WERI-Rb-1 (cell line): ENCODE measurements around the gene TENM4.

ENCODE experiments used
- DNase-seq: peaks from one replicate; pipeline ENCODE4 v3.0.0-alpha.2; 2020
- H3K27ac ChIP-seq: fragments of 250-450 bp; sonication (Bioruptor Pico); 2 replicates; pipeline ENCODE4 v1.5.1; 2020; ENCODE audit warnings: mild to moderate bottlenecking, moderate library complexity
- H3K27me3 ChIP-seq: fragments of 250-450 bp; sonication (Bioruptor Pico); 2 replicates; pipeline ENCODE4 v1.5.1; 2021; ENCODE audit warnings: mild to moderate bottlenecking, low read depth, moderate library complexity; ENCODE audit not compliant: insufficient read depth, severe bottlenecking
- H3K36me3 ChIP-seq: fragments of 250-450 bp; sonication (Bioruptor Pico); 2 replicates; pipeline ENCODE4 v1.5.1; 2020; ENCODE audit warnings: mild to moderate bottlenecking, moderate library complexity
- H3K4me3 ChIP-seq: 2 replicates; pipeline ENCODE4 v1.5.1; 2011; ENCODE audit warnings: low read depth, mild to moderate bottlenecking, control low read depth, low read length
- H3K9me3 ChIP-seq: fragments of 250-450 bp; sonication (Bioruptor Pico); 2 replicates; pipeline ENCODE4 v1.5.1; 2021; ENCODE audit warnings: mild to moderate bottlenecking, moderate library complexity; ENCODE audit not compliant: severe bottlenecking
- TF ChIP-seq, protein P1 (sequence below): IDR thresholded peaks from 2 replicates; pipeline ENCODE4 v1.5.1; 2011; ENCODE audit warnings: low read depth, mild to moderate bottlenecking, control low read depth, inconsistent platforms, low read length

The TENM4 gene

DNA sequence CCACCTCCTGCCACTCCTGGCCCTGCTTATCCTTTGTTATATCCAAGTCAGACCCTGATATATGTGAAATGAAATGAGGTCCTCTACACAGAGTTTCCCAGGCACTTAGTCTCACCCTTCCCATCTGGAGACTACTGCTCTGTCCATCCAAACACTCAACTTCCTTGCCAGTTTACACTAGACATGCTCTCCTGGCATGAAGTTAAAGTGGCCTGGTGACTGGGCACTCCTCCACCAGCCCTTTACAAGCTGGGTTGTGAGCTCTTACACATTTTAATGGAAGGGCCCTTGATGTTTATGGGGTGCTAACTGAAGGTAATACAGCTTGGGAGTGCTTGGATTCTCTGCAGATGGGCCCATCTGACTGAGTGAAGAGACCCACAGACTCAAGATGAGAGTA is 650.0 kb downstream of the TENM4 start:
- no peaks in the 10 kb centered on the region for H3K27me3 ChIP-seq
- TF ChIP-seq, protein P1, sequence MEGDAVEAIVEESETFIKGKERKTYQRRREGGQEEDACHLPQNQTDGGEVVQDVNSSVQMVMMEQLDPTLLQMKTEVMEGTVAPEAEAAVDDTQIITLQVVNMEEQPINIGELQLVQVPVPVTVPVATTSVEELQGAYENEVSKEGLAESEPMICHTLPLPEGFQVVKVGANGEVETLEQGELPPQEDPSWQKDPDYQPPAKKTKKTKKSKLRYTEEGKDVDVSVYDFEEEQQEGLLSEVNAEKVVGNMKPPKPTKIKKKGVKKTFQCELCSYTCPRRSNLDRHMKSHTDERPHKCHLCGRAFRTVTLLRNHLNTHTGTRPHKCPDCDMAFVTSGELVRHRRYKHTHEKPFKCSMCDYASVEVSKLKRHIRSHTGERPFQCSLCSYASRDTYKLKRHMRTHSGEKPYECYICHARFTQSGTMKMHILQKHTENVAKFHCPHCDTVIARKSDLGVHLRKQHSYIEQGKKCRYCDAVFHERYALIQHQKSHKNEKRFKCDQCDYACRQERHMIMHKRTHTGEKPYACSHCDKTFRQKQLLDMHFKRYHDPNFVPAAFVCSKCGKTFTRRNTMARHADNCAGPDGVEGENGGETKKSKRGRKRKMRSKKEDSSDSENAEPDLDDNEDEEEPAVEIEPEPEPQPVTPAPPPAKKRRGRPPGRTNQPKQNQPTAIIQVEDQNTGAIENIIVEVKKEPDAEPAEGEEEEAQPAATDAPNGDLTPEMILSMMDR, result no peak
- DNase-seq, result no peak
- no peak overlapping the region for H3K4me3 ChIP-seq
- no peak overlapping the region for H3K27ac ChIP-seq
- no peaks in the 10 kb centered on the region for H3K9me3 ChIP-seq
- no peaks in the 10 kb centered on the region for H3K36me3 ChIP-seq

DNA sequence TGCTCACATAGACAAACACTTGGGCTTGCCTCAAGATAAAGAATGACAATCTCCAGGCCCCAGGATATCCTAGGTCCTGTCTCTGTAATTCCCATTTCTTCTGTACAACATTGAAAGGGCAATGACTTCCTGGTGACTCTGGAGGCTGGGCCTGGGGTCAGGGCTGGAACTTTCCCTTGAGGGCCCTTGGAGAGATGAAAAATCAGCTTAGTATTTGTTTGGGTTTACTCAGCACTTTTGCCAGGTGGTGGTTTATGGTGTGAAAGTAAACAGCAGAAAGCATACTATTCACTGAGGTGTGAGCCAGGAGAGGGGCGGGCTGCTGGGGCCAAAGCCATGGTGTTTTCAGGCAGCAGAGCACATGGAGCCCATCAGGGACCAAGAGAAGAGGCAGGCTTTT is 651.5 kb downstream of the TENM4 start:
- no peaks in the 10 kb centered on the region for H3K27me3 ChIP-seq
- TF ChIP-seq, protein P1, result no peak
- no peak for DNase-seq

DNA sequence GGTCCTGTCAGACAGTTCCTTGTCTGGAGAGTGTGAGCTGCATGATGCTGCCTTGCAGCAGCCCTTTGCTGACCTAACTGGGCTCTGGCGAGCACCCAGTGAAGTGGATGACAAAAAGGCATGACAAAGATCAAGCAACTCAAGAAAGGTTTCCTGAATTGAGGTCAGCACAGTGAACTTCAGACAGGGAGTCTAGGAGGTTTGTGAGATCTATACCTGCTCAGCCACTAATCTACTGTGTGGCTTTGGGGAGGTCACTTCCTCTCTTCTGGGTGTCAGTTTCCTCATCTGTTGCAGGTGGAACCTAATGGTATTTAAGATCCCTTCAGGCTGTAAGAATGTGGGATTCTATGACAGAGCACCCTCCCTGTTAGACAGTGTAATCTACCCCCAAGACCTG is 652.3 kb downstream of the TENM4 start:
- H3K9me3 ChIP-seq, result no peaks in the 10 kb centered on the region
- H3K27ac ChIP-seq, result no peak overlapping the region
- no peaks in the 10 kb centered on the region for H3K36me3 ChIP-seq
- no peaks in the 10 kb centered on the region for H3K27me3 ChIP-seq
- TF ChIP-seq, protein P1, result no peak
- H3K4me3 ChIP-seq, result no peak overlapping the region
- DNase-seq, result no peak

More for the DNA sequence above, 651.5 kb downstream of the TENM4 start:
- Histone ChIP-seq H3K27ac (no peak overlapping the region), H3K4me3 (no peak overlapping the region), H3K36me3 (no peaks in the 10 kb centered on the region), H3K9me3 (no peaks in the 10 kb centered on the region)

DNA sequence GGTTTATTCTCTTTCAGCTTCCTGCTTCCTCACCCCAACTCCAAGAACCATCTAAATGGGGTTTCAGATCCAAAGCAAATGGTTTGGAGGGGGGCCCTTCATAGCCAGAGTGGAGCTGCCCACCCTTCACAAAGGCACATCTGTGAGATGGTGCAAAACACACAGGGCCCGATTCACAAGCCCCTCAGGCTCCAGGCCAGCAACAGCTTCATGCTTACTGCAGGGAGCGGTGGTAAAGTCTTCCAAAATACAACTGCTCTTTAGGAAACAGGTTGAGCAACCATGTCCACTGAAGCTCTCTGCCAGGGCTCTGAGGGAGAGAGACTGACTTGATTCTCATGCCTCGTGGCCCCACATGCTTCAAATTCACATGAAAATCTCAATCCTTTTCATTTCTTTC is 653.1 kb downstream of the TENM4 start:
- Histone ChIP-seq H3K4me3 (no peak overlapping the region), H3K9me3 (no peaks in the 10 kb centered on the region), H3K27me3 (no peaks in the 10 kb centered on the region), H3K36me3 (no peaks in the 10 kb centered on the region), H3K27ac (no peak overlapping the region)
- no peak for DNase-seq
- TF ChIP-seq, protein P1, result no peak

DNA sequence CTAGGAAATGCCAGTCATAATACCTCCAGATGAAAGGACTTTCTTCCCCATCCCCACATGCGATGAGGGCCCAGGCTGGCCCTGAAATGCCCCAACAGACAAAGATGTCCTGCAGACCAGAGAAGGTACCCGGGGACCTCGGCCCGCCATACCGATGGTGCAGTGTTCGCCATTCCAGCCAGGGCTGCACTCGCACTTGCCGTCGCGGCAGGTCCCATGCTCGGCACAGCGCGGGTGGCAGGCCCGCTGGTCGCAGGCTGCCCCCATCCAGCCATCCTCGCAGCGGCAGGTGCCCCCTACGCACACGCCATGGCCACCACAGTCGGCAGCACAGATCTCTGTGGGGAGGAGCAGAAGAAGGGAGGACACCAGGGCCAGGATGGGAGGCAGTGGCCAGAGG is 654.1 kb downstream of the TENM4 start:
- Histone ChIP-seq H3K27me3 (no peaks in the 10 kb centered on the region), H3K27ac (no peak overlapping the region), H3K9me3 (no peaks in the 10 kb centered on the region), H3K4me3 (no peak overlapping the region), H3K36me3 (no peaks in the 10 kb centered on the region)
- no peak for DNase-seq
- TF ChIP-seq, protein P1, result no peak

DNA sequence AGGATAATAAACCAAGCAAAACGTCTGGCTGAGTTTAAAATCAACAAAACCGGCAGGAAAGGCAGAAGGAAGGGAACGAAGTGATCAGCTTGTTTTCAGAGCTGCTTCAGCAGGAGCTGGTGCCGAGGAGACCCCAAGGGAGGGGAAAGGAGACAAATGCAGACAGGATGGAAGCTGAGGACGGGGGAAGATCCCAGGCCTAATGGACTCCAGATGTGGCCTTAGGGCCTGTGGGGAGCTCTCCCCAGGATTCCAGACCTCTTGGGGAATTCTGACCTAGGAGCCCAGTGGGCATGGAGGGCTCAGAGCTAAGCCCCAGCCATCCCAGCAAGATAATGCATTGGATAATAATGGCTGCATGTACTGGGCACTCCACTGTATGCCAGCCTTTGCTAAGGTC is 654.7 kb downstream of the TENM4 start:
- no peaks in the 10 kb centered on the region for H3K9me3 ChIP-seq
- TF ChIP-seq, protein P1, result no peak
- no peaks in the 10 kb centered on the region for H3K27me3 ChIP-seq
- no peak overlapping the region for H3K4me3 ChIP-seq
- DNase-seq, result no peak
- H3K36me3 ChIP-seq, result no peaks in the 10 kb centered on the region
- no peak overlapping the region for H3K27ac ChIP-seq
